NCI-H2171 (cell line): Measurements from ENCODE around the gene AGBL4.
"Not testable (repeated sequence)": the region's sequence is repeated elsewhere in the genome, so short reads cannot be mapped to it uniquely, and the experiment has no call there.

Source experiments
- DNase-seq: peaks from one replicate; lab custom pipeline; 2025; lab: John Stamatoyannopoulos, UW

AGBL4 gene

GRCh38 chr1:48543854-48544253 lies 1479.9 kb downstream of the AGBL4 start:
- no peak for DNase-seq

DNA sequence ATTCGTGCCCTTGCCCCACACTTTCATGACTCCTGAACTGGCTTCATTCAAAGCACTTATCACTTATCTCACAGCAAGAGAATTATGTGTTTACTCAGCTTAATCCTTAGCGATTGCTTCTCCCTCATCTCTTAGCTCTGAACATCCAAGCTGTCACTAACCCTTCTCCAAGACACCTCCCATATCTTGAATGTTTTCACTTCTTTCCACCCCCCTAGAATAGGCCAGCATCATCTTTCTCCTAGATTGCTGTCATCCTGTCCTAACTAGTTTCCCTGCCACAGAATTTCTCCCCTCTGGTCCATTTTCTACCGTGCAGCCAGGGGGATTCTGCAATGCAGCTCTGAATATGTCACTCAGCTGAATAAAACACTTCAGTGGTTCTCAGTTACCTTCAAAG lies 1483.2 kb downstream of the AGBL4 start:
- DNase-seq, result no peak

GRCh38 chr1:48536477-48536876 lies 1487.3 kb downstream of the AGBL4 start:
- no peak for DNase-seq

GRCh38 chr1:48532976-48533375 lies 1490.8 kb downstream of the AGBL4 start:
- no peak for DNase-seq

- no peak for DNase-seq
Observed at GRCh38 chr1:48530727-48531351, 1492.9 kb downstream of the AGBL4 start.

- DNase-seq, result no peak
Observed at GRCh38 chr1:48527051-48527450, 1496.7 kb downstream of the AGBL4 start.

- DNase-seq, result peak; percentile 76
Observed at GRCh38 chr1:48526008-48526710, 1497.6 kb downstream of the AGBL4 start.

DNA sequence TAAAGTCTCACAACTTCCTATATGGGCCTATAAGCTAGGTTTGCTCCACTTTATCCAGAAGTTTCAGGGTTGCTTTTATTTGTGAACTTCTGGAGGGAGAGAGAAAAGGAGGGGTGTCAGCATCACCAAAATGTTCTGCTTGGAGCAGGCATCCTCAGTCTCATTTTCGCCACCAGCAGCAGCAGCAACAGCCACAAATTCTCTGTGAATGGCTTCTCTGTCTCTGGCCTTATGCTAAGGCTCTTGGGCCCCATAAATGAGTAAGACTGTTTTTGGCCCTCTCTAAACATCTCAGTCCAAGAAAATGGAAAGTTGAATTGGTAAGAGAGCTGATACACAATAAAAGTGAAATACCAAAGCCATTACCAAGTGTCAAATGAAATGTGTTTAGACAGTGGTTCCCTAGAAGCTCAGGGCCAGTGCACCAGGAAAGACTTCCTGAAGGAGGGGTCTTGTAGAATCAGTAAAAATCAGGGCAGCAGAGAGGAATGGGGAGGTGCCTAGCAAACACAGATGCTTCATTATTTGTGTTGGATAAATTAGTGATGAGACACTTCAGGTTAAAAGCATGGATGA lies 1498.8 kb downstream of the AGBL4 start:
- DNase-seq, result no peak

DNA sequence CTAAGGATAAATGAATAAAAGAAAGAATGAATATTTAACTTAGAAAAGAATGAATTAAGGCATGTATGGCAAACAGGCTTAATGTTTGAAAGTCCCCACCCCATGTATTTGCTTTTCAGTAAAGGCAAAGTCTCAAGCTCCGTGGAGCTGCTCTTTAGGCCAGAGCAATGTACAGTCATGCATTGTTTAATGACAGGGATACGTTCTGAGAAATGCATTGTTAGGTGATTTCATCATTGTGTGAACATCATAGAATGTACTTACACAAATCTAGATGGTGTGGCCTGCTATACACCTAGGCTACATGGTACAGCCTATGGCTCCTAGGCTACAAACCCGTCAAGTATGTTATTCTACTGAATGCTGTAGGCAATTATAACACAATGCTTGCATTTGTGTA lies 1500.2 kb downstream of the AGBL4 start:
- no peak for DNase-seq

DNA sequence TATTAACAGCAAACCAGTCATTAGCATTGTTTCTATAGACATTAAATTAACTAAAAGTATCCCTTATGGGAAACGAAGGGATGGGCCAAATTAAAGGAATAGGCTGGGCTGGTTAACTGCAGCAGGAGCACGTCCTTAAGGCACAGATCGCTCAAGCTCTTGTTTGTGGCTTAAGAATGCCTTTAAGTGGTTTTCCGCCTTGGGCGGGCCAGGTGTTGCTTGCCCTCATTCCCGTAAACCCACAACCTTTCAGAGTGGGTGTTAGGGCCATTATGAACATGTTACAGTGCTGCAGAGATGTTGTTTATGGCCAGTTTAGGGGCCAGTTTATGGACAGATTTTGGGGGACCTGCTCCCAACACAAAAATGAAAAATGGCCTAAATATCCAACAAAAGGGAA lies 1503.9 kb downstream of the AGBL4 start:
- DNase-seq, result not testable (repeated sequence)

DNA sequence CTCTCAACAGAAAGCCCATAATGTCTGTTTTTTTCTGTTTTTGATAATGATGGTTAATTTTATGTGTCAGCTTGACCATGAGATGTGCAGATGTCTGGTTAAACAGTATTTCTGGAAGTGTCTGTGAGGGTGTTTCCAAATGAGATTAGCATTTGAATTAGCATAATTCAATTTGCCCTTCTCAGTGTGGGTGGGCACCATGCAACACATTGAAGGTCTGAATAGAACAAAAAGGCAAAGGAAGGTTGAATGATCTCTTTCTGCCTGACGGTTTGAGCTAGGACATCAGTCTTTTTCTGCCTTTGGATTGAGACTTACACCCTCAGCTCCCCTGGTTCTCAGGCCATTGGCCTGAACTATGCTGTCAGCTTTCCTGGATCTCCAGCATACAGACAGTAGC lies 1516.9 kb downstream of the AGBL4 start:
- no peak for DNase-seq

DNA sequence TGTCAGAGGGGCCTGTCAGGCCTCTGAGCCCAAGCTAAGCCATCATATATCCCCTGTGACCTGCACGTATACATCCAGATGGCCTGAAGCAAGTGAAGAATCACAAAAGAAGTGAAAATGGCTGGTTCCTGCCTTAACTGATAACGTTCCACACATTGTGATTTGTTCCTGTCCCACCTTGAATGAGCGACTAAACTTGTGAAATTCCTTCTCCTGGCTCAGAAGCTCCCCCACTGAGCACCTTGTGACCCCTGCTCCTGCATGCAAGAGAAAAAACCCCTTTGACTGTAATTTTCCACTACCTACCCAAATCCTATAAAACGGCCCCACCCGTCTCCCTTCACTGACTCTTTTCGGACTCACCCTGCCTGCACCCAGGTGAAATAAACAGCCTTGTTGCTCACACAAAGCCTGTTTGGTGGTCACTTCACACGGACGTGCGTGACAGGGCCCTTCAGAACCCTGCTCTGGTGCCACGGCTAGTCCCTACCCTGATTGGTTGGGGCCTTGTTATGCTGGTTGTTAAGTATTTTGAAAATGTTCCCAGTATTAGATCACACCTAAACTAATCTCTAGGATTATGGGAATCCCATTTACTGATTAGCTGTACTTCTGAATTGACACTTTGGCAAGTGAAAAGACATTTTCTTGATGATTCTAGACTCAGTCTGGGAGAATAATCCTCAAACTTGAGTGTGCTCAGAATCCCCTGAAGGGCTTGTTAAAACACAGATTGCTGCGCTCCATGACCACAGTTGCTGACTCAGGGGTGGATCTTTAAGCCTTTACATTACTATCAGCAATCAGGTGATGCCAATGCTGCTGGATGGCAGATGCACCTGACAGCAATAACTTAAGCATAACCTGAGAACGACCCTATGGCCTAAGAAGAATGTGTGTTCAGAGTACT lies 1523.0 kb downstream of the AGBL4 start:
- no peak for DNase-seq

DNA sequence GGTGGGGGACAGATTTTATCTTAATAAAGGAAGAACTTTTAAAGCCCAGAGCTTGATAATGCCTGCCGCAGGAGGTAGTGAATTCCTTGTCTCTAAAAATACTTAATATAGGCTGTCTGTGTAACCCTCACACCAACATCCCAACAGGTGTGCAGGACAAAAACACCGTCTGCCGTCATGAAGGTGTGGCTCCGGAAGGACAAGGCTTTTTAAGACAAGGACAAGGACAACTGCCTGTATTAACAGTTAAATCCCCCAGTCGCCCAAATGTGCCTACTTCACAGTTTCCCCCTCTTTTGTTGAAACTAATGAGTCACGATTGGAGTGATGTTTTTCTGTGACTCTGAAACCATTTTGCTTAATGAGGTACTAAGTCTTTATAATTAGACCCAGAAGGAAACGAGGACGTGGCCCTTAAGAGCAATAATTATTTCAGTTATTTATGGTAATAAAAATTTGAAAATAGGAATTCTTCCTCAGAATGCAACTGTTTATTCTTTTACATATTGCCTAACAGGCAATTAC lies 1524.5 kb downstream of the AGBL4 start:
- no peak for DNase-seq

DNA sequence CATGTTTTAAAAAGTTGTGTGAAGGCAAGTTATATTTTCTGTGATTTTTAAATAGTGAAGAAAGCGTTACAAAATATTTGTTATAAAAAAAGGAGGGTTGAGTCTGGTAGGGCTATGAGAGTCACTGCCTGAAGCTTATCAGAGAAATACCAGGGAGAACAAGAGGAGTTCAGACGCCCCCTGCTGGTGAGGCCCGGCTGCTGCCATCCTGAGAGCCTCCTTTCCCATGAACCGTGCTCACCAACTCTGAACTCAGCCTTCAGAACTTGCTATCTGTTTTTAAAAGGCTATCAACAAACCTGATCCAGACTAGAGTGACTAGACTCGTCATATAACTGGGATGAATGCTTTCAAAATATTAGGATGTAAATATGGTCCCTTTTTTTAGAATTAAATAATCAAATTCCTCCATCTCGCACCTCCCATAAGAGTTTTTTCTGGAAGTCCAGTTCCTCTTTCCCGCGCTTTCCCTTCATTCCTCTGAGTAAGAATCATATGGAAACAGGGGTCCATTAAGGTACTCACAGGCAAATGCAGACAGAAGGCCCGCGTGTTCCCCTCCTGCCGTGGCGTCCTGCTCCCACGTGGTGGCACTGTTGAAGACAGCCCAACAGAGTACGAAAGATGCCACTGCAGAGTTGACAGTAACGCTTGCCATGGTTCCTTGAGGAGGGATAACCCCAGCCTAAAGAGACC lies 1525.5 kb downstream of the AGBL4 start:
- DNase-seq, result peak; percentile 26

DNA sequence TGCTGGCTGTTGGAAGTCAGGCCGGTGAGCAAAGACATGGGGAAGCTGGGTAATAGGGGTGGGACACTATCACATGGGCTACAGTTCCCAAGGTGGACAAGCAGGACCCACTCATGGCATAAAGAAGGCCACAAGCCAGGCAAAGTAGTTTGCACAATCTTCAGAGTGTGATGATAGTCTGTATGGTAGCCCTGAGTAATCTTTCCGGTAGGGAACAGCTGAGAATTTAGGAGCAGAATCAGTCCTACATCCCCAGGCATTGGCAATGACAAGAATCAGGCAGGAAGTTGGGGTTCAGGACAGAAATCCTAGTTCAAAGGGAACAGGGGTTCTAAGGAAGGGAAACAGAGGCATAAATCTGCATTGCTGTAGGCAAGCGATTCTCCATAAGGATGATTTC lies 1527.8 kb downstream of the AGBL4 start:
- no peak for DNase-seq

GRCh38 chr1:48495166-48495565 lies 1528.6 kb downstream of the AGBL4 start:
- DNase-seq, result no peak

DNA sequence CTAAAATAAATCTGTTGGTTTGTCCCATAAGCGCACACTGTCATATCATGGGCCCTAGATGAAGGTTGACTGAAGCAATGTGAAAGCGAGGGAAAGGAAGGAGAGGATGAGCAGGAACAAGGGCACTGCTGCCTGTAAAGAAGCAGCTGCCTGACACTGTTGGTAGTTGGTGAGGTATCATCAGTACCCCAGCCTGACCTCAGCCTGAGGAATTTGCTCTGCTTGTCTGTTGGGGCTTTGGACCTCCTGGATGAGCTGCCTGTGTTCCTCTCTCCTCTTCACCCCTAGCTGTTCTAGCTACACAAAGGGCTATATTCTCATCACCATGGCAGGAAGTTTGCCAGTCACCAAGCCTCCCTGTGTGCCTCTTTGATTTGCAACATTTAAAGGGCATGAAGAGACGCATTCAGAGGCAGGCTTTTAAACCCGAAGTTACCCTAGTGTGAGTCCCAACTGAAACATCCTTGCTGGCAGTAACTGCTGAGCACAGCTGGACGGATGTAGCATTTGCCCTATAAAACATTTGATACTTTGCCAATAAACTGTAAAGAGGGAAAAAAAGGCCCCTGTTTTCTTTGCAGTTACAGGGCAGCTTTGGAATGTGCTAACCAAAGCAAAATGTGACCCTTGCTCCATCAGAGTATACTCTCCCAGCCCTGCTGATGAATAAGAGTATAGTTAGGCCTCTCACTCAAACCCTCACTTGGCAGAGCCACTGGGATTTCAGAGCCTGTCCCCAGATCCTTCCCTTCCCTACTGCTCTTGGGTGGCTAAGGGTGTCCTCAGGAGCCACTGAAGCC lies 1529.6 kb downstream of the AGBL4 start:
- DNase-seq, result no peak

DNA sequence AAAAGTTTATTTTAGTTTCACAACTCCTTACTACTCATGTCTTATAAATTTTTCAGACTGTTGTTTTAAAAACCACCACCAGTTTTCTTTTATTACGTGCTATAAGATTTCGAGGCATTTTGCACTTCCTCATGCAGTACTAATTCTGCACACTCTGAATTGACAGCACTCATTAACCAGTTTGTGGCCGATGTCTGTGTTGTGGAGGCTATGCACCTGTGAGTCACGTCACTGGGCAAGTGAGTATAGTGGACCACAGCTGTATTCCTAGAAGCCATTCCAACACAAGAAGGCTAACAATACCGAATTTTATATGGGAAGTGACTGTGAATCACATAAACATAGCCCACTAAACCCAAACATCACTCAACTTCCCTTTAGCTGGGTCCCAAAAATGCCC lies 1530.7 kb downstream of the AGBL4 start:
- DNase-seq, result no peak

DNA sequence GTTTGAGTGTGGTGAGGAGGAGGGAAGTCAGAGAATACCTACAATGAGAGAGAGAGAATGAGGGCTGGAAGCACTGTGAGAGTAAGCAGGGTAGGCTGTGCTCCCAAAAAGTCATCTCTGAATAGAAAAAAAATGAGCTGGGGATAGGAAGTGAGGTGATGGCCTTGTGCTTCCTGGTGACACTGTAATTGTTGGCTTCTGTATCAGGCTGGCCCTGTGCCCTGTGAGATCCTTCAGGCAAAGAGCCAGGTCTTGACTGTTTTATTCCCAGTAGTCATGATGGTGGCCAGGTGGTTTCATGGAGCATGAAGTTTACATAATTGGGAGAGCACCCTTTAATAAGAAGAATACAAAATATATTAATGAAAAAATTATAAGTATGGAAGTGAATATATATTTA lies 1531.4 kb downstream of the AGBL4 start:
- peak; percentile 25 for DNase-seq

- DNase-seq, result no peak
Observed at GRCh38 chr1:48488721-48489120, 1535.0 kb downstream of the AGBL4 start.
